GM12801 (cell line): ENCODE data around the gene TMEM123.

Source experiments
- CTCF ChIP-seq: IDR thresholded peaks from one replicate; pipeline ENCODE4 v1.5.1; 2011; ENCODE audit warnings: control low read depth; ENCODE audit not compliant: insufficient read length; ENCODE audit errors: extremely low read depth

The TMEM123 gene

GRCh38 chr11:102435688-102436087 lies 16.9 kb downstream of the TMEM123 start:
- no peak for TF ChIP-seq CTCF

- no peak for TF ChIP-seq CTCF
These were observed 21.2 kb downstream of the TMEM123 start for GRCh38 chr11:102431404-102431803.

GRCh38 chr11:102430158-102430836 lies 22.3 kb downstream of the TMEM123 start:
- no peak for TF ChIP-seq CTCF

- TF ChIP-seq CTCF, result no peak
These were observed 22.9 kb downstream of the TMEM123 start for GRCh38 chr11:102429691-102430090.

- no peak for TF ChIP-seq CTCF
These were observed 23.3 kb downstream of the TMEM123 start for GRCh38 chr11:102429226-102429625.

GRCh38 chr11:102428696-102429095 lies 23.9 kb downstream of the TMEM123 start:
- no peak for TF ChIP-seq CTCF

- TF ChIP-seq CTCF, result no peak
These were observed 25.5 kb downstream of the TMEM123 start for GRCh38 chr11:102427068-102427467.
